Tibial nerve (tissue), 3 donors: ENCODE data around the gene HK3.

Source experiments
- CTCF ChIP-seq, 5 experiments: fragments of 200-600 bp in 3 of 5; fragments of 450-650 bp in 2 of 5; sonication (generic) in 3 of 5; IDR thresholded peaks; one replicate each; pipeline ENCODE4 v1.5.1; 2016 to 2019; ENCODE audit warnings: antibody characterized with exemption in 5 of 5, mild to moderate bottlenecking in 3 of 5, moderate library complexity in 2 of 5
- POLR2A ChIP-seq, 2 donors: fragments of 450-650 bp; IDR thresholded peaks; one replicate each; pipeline ENCODE4 v1.6.1; 2017; ENCODE audit warnings: antibody characterized with exemption in 2 of 2, mild to moderate bottlenecking in 2 of 2, moderate library complexity in 2 of 2

DNA sequence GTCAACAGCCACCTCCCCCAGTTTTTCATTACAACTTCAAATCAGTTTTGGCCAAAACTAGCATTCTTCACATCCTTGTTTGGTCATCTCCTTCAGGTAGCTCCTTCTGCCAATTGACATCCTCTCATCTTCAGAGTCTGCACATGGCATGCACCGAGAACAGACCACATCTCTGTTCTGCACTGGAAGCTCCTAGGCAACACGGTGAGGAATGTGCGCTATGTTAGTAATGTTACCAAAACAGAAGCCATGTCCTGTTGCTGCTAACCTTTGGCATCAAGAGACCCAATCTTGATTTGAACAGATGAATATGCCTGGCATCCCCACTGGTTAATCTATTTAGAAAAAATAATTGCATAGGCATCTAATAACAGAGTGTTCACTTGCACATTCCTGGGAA is 5.1 kb upstream of the HK3 start:
- no peak for TF ChIP-seq CTCF (IDR thresholded peaks at IDR 0.05)
- TF ChIP-seq POLR2A (IDR thresholded peaks at IDR 0.05) = no peak
